ENCODE results near the gene MYO1F.

DNA sequence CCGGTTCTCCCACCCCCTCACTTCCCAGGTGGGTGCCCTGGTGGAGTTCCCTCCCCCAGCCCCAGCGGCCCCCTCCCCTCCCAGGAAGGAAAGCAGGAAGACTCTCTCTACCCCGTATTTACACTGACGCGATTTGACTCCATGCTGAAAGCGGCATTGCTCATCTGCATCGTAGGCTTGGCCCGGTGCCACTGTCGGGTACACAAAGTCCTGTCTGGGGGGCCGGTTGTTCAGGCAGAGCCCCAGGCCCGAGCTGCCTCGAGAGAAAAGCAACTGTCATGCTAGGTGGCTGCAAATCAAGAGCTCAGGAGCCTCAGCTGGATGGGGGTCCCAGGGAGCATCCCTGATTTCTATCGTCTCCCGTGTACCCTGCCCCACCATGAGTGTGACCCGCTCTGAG, 18.4 kb upstream of the MYO1F start:
- TF ChIP-seq, protein P1, sequence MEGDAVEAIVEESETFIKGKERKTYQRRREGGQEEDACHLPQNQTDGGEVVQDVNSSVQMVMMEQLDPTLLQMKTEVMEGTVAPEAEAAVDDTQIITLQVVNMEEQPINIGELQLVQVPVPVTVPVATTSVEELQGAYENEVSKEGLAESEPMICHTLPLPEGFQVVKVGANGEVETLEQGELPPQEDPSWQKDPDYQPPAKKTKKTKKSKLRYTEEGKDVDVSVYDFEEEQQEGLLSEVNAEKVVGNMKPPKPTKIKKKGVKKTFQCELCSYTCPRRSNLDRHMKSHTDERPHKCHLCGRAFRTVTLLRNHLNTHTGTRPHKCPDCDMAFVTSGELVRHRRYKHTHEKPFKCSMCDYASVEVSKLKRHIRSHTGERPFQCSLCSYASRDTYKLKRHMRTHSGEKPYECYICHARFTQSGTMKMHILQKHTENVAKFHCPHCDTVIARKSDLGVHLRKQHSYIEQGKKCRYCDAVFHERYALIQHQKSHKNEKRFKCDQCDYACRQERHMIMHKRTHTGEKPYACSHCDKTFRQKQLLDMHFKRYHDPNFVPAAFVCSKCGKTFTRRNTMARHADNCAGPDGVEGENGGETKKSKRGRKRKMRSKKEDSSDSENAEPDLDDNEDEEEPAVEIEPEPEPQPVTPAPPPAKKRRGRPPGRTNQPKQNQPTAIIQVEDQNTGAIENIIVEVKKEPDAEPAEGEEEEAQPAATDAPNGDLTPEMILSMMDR (IDR thresholded peaks at IDR 0.05; ENCODE audit: low read length), result no peak
- no peak for TF ChIP-seq EZH2 (IDR thresholded peaks at IDR 0.05; ENCODE audit: borderline replicate concordance, low read length)

Measured in OCI-LY1 (cell line).